HEK293 (cell line): ENCODE data around the gene CCT8.

Experiments used
- CTCF ChIA-PET: fragments of 350-600 bp; formaldehyde crosslinking; extraction: SDS; loops from one replicate; lab custom pipeline; 2021; ENCODE audit warnings: antibody characterized with exemption; lab: Yijun Ruan, JAX
- POLR2A ChIA-PET: fragments of 300-600 bp; formaldehyde crosslinking; extraction: SDS; loops from one replicate; lab custom pipeline; 2020; ENCODE audit warnings: antibody characterized with exemption, inconsistent platforms; lab: Yijun Ruan, JAX
- H3K27ac ChIP-seq: fragments of 200-500 bp; sonication (Bioruptor generic); 2 replicates; pipeline ENCODE4 v1.5.1; 2014; ENCODE audit warnings: low read depth, low read length, control low read depth, inconsistent platforms; ENCODE audit errors: extremely low read depth
- H3K36me3 ChIP-seq, 2 experiments: fragments of 200-500 bp in 1 of 2; sonication (Bioruptor generic) in 1 of 2; 1 replicate in 1 of 2; 2 replicates in 1 of 2; pipeline ENCODE4 v1.5.1; 2014 to 2017; ENCODE audit warnings: inconsistent platforms in 2 of 2, low read length in 2 of 2; ENCODE audit not compliant: control insufficient read depth in 2 of 2, insufficient read depth in 1 of 2
- H3K4me1 ChIP-seq: fragments of 200-500 bp; sonication (Bioruptor generic); 2 replicates; pipeline ENCODE4 v1.5.1; 2014; ENCODE audit warnings: mild to moderate bottlenecking, low read length, inconsistent platforms; ENCODE audit not compliant: control insufficient read depth, insufficient read depth
- H3K4me3 ChIP-seq: 2 replicates; pipeline ENCODE4 v1.5.1; 2011; ENCODE audit warnings: low read depth, mild to moderate bottlenecking, control low read depth, low read length, moderate library complexity
- H3K9me3 ChIP-seq: fragments of 200-500 bp; sonication (Bioruptor generic); 2 replicates; pipeline ENCODE4 v1.5.1; 2014; ENCODE audit warnings: low read depth, low read length, inconsistent platforms; ENCODE audit not compliant: control insufficient read depth, insufficient read depth
- BCL11B ChIP-seq: fragments of 450-650 bp; formaldehyde crosslinking; IDR thresholded peaks from 2 replicates; pipeline ENCODE4 v1.5.1; 2016; ENCODE audit warnings: low read depth, missing biosample characterization, missing genetic modification characterization
- GFI1B ChIP-seq: fragments of 450-650 bp; formaldehyde crosslinking; IDR thresholded peaks from 2 replicates; pipeline ENCODE4 v1.5.1; 2016; ENCODE audit warnings: missing biosample characterization, missing genetic modification characterization
- HOXA7 ChIP-seq: sonication (generic); formaldehyde crosslinking; IDR thresholded peaks from 2 replicates; pipeline ENCODE4 v1.8.1; 2022; ENCODE audit warnings: missing genetic modification reagents, borderline replicate concordance
- HOXD13 ChIP-seq: sonication (generic); formaldehyde crosslinking; IDR thresholded peaks from 2 replicates; pipeline ENCODE4 v1.8.0; 2022; ENCODE audit warnings: missing genetic modification reagents, borderline replicate concordance
- KLF10 ChIP-seq: fragments of 450-650 bp; IDR thresholded peaks from 2 replicates; pipeline ENCODE4 v1.5.1; 2018; ENCODE audit warnings: missing biosample characterization, mild to moderate bottlenecking, missing genetic modification characterization
- KLF7 ChIP-seq: fragments of 450-650 bp; formaldehyde crosslinking; IDR thresholded peaks from 2 replicates; pipeline ENCODE4 v1.5.1; 2016; ENCODE audit warnings: missing biosample characterization, missing genetic modification characterization, borderline replicate concordance
- PRDM1 ChIP-seq: fragments of 450-650 bp; formaldehyde crosslinking; IDR thresholded peaks from 2 replicates; pipeline ENCODE4; 2016; ENCODE audit warnings: missing biosample characterization, missing genetic modification characterization
- SP7 ChIP-seq: fragments of 450-650 bp; formaldehyde crosslinking; IDR thresholded peaks from 2 replicates; pipeline ENCODE4 v1.5.1; 2016; ENCODE audit warnings: missing biosample characterization, missing genetic modification characterization
- ZNF239 ChIP-seq: fragments of 450-650 bp; formaldehyde crosslinking; IDR thresholded peaks from 2 replicates; pipeline ENCODE4 v1.5.1; 2016; ENCODE audit warnings: missing biosample characterization, missing genetic modification characterization
- ZNF311 ChIP-seq: fragments of 450-650 bp; formaldehyde crosslinking; IDR thresholded peaks from 2 replicates; pipeline ENCODE4 v1.5.1; 2017; ENCODE audit warnings: missing biosample characterization, missing genetic modification characterization, borderline replicate concordance
- ZNF341 ChIP-seq: fragments of 450-650 bp; formaldehyde crosslinking; IDR thresholded peaks from 2 replicates; pipeline ENCODE4; 2016; ENCODE audit warnings: low read depth, missing biosample characterization, missing genetic modification characterization
- ZNF623 ChIP-seq: fragments of 450-650 bp; formaldehyde crosslinking; IDR thresholded peaks from 2 replicates; pipeline ENCODE4 v1.5.1; 2016; ENCODE audit warnings: missing biosample characterization, missing genetic modification characterization
- ZNF660 ChIP-seq: fragments of 450-650 bp; IDR thresholded peaks from 2 replicates; pipeline ENCODE4 v1.5.1; 2018; ENCODE audit warnings: missing biosample characterization, mild to moderate bottlenecking, missing genetic modification characterization
- ZNF670 ChIP-seq: fragments of 450-650 bp; formaldehyde crosslinking; IDR thresholded peaks from 2 replicates; pipeline ENCODE4 v1.5.1; 2016; ENCODE audit warnings: missing biosample characterization, missing genetic modification characterization, low read depth
- ZXDB ChIP-seq: fragments of 450-650 bp; formaldehyde crosslinking; IDR thresholded peaks from 2 replicates; pipeline ENCODE4 v1.5.1; 2016; ENCODE audit warnings: missing biosample characterization, missing genetic modification characterization
- TF ChIP-seq, protein P1 (sequence below): fragments of 450-650 bp; formaldehyde crosslinking; IDR thresholded peaks from 2 replicates; pipeline ENCODE4 v1.5.1; 2016; ENCODE audit warnings: missing biosample characterization, missing genetic modification characterization
- TF ChIP-seq, protein P2 (sequence below): fragments of 450-650 bp; formaldehyde crosslinking; IDR thresholded peaks from 2 replicates; pipeline ENCODE4 v1.5.1; 2016; ENCODE audit warnings: missing biosample characterization, missing genetic modification characterization
- TF ChIP-seq, protein P3 (sequence below): fragments of 450-650 bp; formaldehyde crosslinking; IDR thresholded peaks from 2 replicates; pipeline ENCODE4 v1.5.1; 2016; ENCODE audit warnings: missing biosample characterization, missing genetic modification characterization, borderline replicate concordance
- TF ChIP-seq, protein P4 (sequence below): fragments of 450-650 bp; formaldehyde crosslinking; IDR thresholded peaks from 2 replicates; pipeline ENCODE4 v1.5.1; 2016; ENCODE audit warnings: missing biosample characterization, missing genetic modification characterization
- TF ChIP-seq, protein P5 (sequence below): fragments of 450-650 bp; formaldehyde crosslinking; IDR thresholded peaks from 2 replicates; pipeline ENCODE4 v1.5.1; 2016; ENCODE audit warnings: missing biosample characterization, missing genetic modification characterization, borderline replicate concordance

CCT8 gene

DNA sequence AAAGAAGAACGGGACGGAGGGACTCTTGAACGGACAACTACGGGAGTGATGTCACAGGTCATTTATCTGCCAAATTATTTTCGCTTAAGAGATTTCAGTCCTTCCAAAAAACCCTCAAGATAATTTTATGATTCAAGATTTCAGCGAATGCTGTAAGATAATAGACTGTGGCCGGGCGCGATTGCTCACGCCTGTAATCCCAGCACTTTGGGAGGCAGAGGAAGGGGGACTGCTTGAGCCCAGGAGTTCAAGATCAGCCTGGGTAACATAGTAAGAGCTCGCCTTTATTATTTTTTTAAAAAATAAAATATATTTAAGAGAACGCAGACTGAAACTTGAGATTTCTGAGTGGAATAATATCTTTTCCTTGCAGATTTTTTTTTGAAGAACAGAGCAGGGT, 54.9 kb downstream of the CCT8 start (continued):
- TF ChIP-seq BCL11B (tag by site-specific recombination), result no peak

DNA sequence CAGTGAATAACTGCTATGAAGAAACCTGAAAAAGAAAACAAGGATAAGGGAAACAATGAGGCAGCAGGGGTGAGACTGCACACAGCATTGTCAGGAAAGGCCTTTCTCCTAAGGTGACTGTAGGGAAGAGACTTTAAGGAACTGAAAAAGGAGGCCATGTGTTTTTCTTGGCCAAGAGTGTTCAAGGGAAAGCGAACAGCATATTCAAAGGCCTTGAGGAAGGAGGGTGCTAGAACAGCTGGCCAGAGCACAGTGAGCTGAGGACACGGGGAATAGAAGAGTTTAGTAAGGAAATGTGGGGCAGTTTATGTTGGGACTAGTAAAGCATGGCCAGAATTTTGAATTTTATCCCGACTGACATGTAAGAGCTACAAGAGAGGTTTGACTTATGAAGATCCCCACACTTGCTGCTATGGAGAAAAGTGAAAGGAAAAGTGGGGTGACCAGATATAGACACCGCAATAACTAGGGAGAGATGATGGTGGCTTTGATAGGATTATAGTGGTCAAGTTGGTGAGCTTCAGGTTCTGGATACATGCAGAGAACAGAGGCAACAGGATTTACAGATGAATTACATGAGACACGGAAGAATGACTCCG, 55.7 kb downstream of the CCT8 start:
- no peaks in the 10 kb centered on the region; a peak in 1 of 3 replicates for H3K36me3 ChIP-seq
- no peak overlapping the region for H3K4me3 ChIP-seq
- no peaks in the 10 kb centered on the region for H3K4me1 ChIP-seq
- ChIA-PET CTCF (interaction anchor here (0.8 kb wide), 1 partner anchor 12 kb away, joined by 3 read pairs; no protein-coding TSS in a partner anchor), POLR2A (interaction anchor here (1.7 to 3.0 kb wide), 3 partner anchors 15 to 56 kb away, joined by 7 to 57 read pairs (median 12); partner anchors contain the start of genes CCT8 and LTN1)
- H3K9me3 ChIP-seq, result no peaks in the 10 kb centered on the region
- H3K27ac ChIP-seq, result no peak overlapping the region
- TF ChIP-seq, protein P1, sequence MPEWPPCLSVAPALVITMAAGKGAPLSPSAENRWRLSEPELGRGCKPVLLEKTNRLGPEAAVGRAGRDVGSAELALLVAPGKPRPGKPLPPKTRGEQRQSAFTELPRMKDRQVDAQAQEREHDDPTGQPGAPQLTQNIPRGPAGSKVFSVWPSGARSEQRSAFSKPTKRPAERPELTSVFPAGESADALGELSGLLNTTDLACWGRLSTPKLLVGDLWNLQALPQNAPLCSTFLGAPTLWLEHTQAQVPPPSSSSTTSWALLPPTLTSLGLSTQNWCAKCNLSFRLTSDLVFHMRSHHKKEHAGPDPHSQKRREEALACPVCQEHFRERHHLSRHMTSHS (tag by site-specific recombination), result no peak
- TF ChIP-seq HOXD13 (CRISPR knock-in tag) (no peak), ZXDB (no peak), ZNF660 (tag by site-specific recombination) (no peak), KLF7 (no peak), GFI1B (no peak), ZNF623 (no peak), ZNF239 (tag by site-specific recombination) (0 out of 2 replicates have a peak, but pooled peaks have one; percentile 6), ZNF311 (tag by site-specific recombination) (no peak), HOXA7 (CRISPR knock-in tag) (no peak), ZNF341 (tag by site-specific recombination) (peak; percentile 76), PRDM1 (tag by site-specific recombination) (peak; percentile 61), ZNF670 (no peak), SP7 (tag by site-specific recombination) (0 out of 2 replicates have a peak, but pooled peaks have one; percentile 21), KLF10 (tag by site-specific recombination) (no peak)
- TF ChIP-seq, protein P2, sequence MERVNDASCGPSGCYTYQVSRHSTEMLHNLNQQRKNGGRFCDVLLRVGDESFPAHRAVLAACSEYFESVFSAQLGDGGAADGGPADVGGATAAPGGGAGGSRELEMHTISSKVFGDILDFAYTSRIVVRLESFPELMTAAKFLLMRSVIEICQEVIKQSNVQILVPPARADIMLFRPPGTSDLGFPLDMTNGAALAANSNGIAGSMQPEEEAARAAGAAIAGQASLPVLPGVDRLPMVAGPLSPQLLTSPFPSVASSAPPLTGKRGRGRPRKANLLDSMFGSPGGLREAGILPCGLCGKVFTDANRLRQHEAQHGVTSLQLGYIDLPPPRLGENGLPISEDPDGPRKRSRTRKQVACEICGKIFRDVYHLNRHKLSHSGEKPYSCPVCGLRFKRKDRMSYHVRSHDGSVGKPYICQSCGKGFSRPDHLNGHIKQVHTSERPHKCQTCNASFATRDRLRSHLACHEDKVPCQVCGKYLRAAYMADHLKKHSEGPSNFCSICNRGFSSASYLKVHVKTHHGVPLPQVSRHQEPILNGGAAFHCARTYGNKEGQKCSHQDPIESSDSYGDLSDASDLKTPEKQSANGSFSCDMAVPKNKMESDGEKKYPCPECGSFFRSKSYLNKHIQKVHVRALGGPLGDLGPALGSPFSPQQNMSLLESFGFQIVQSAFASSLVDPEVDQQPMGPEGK (tag by site-specific recombination), result no peak
- TF ChIP-seq, protein P3, sequence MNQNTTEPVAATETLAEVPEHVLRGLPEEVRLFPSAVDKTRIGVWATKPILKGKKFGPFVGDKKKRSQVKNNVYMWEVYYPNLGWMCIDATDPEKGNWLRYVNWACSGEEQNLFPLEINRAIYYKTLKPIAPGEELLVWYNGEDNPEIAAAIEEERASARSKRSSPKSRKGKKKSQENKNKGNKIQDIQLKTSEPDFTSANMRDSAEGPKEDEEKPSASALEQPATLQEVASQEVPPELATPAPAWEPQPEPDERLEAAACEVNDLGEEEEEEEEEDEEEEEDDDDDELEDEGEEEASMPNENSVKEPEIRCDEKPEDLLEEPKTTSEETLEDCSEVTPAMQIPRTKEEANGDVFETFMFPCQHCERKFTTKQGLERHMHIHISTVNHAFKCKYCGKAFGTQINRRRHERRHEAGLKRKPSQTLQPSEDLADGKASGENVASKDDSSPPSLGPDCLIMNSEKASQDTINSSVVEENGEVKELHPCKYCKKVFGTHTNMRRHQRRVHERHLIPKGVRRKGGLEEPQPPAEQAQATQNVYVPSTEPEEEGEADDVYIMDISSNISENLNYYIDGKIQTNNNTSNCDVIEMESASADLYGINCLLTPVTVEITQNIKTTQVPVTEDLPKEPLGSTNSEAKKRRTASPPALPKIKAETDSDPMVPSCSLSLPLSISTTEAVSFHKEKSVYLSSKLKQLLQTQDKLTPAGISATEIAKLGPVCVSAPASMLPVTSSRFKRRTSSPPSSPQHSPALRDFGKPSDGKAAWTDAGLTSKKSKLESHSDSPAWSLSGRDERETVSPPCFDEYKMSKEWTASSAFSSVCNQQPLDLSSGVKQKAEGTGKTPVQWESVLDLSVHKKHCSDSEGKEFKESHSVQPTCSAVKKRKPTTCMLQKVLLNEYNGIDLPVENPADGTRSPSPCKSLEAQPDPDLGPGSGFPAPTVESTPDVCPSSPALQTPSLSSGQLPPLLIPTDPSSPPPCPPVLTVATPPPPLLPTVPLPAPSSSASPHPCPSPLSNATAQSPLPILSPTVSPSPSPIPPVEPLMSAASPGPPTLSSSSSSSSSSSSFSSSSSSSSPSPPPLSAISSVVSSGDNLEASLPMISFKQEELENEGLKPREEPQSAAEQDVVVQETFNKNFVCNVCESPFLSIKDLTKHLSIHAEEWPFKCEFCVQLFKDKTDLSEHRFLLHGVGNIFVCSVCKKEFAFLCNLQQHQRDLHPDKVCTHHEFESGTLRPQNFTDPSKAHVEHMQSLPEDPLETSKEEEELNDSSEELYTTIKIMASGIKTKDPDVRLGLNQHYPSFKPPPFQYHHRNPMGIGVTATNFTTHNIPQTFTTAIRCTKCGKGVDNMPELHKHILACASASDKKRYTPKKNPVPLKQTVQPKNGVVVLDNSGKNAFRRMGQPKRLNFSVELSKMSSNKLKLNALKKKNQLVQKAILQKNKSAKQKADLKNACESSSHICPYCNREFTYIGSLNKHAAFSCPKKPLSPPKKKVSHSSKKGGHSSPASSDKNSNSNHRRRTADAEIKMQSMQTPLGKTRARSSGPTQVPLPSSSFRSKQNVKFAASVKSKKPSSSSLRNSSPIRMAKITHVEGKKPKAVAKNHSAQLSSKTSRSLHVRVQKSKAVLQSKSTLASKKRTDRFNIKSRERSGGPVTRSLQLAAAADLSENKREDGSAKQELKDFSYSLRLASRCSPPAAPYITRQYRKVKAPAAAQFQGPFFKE (tag by site-specific recombination), result no peak
- TF ChIP-seq, protein P4, sequence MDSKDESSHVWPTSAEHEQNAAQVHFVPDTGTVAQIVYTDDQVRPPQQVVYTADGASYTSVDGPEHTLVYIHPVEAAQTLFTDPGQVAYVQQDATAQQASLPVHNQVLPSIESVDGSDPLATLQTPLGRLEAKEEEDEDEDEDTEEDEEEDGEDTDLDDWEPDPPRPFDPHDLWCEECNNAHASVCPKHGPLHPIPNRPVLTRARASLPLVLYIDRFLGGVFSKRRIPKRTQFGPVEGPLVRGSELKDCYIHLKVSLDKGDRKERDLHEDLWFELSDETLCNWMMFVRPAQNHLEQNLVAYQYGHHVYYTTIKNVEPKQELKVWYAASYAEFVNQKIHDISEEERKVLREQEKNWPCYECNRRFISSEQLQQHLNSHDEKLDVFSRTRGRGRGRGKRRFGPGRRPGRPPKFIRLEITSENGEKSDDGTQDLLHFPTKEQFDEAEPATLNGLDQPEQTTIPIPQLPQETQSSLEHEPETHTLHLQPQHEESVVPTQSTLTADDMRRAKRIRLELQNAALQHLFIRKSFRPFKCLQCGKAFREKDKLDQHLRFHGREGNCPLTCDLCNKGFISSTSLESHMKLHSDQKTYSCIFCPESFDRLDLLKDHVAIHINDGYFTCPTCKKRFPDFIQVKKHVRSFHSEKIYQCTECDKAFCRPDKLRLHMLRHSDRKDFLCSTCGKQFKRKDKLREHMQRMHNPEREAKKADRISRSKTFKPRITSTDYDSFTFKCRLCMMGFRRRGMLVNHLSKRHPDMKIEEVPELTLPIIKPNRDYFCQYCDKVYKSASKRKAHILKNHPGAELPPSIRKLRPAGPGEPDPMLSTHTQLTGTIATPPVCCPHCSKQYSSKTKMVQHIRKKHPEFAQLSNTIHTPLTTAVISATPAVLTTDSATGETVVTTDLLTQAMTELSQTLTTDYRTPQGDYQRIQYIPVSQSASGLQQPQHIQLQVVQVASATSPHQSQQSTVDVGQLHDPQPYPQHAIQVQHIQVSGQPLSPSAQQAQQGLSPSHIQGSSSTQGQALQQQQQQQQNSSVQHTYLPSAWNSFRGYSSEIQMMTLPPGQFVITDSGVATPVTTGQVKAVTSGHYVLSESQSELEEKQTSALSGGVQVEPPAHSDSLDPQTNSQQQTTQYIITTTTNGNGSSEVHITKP (tag by site-specific recombination), result no peak
- TF ChIP-seq, protein P5, sequence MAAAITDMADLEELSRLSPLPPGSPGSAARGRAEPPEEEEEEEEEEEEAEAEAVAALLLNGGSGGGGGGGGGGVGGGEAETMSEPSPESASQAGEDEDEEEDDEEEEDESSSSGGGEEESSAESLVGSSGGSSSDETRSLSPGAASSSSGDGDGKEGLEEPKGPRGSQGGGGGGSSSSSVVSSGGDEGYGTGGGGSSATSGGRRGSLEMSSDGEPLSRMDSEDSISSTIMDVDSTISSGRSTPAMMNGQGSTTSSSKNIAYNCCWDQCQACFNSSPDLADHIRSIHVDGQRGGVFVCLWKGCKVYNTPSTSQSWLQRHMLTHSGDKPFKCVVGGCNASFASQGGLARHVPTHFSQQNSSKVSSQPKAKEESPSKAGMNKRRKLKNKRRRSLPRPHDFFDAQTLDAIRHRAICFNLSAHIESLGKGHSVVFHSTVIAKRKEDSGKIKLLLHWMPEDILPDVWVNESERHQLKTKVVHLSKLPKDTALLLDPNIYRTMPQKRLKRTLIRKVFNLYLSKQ (tag by site-specific recombination), result no peak
